Transverse colon (tissue), 4 donors: Measurements from ENCODE around the gene MZT2A.
"Not testable (repeated sequence)": the region's sequence is repeated elsewhere in the genome, so short reads cannot be mapped to it uniquely, and the experiment has no call there.

Experiments
- CTCF ChIP-seq, 5 experiments: fragments of 200-600 bp in 3 of 5; fragments of 450-650 bp in 2 of 5; sonication (generic) in 3 of 5; IDR thresholded peaks; 1 replicate in 2 of 5; 2 replicates in 3 of 5; pipeline ENCODE4 v1.5.1; 2016 to 2017; ENCODE audit warnings: antibody characterized with exemption in 5 of 5, inconsistent platforms in 3 of 5, mild to moderate bottlenecking in 2 of 5, moderate library complexity in 1 of 5
- POLR2A ChIP-seq: fragments of 450-650 bp; IDR thresholded peaks from one replicate; pipeline ENCODE4 v1.6.1; 2016; ENCODE audit warnings: antibody characterized with exemption, mild to moderate bottlenecking, moderate library complexity
- POLR2AphosphoS5 ChIP-seq, 3 donors: sonication (generic); formaldehyde crosslinking; IDR thresholded peaks; one replicate each; pipeline ENCODE4 v1.6.1; 2016; ENCODE audit warnings: antibody characterized with exemption in 3 of 3

GRCh38 chr2:131511291-131511968 is 19.2 kb upstream of the MZT2A start:
- not testable (repeated sequence) for TF ChIP-seq CTCF (IDR thresholded peaks at IDR 0.05); POLR2A; POLR2AphosphoS5 (IDR thresholded peaks at IDR 0.05)
